Pancreas (tissue), 10 donors: ENCODE results near the gene CWC22. TPM values are rescaled to one million over a fixed set of nuclear protein-coding genes. Genes with fewer than 3 reads are reported as not detected.
"Not testable (repeated sequence)": the region's sequence is repeated elsewhere in the genome, so short reads cannot be mapped to it uniquely, and the experiment has no call there.

Experiments
- ATAC-seq, 4 donors: fragments of 200-7000 bp; cut with Tn5 transposase; one replicate each; pipeline versions ENCODE4 v1.8.0 to v1.9.1; 2020; ENCODE audit warnings: mild to moderate bottlenecking in 4 of 4, moderate library complexity in 4 of 4
- DNase-seq, 6 donors: peaks; one replicate each; pipeline ENCODE4 v3.0.0-alpha.2; 2020
- FAIRE-seq: peaks from 2 replicates; lab custom pipeline; 2012; peaks lifted over from hg19 to GRCh38; lab: Jason Lieb, UNC
- H3K27ac ChIP-seq, 4 donors: fragments of 200-600 bp; sonication (generic); 1 replicate in 3 of 4; 2 replicates in 1 of 4; pipeline versions ENCODE4 v1.5.0 to v1.8.0; 2020
- H3K27me3 ChIP-seq, 4 donors: fragments of 200-600 bp; one replicate each; pipeline ENCODE4 v1.8.0; 2021
- H3K36me3 ChIP-seq, 3 donors: fragments of 200-600 bp; sonication (generic) in 1 of 3; one replicate each; pipeline versions ENCODE4 v1.5.0 to v1.8.0; 2020 to 2021
- H3K4me1 ChIP-seq, 3 donors: fragments of 200-600 bp; one replicate each; pipeline ENCODE4 v1.8.0; 2021
- H3K4me3 ChIP-seq, 4 donors: fragments of 200-600 bp; sonication (generic) in 2 of 4; one replicate each; pipeline versions ENCODE4 v1.5.0 to v1.8.0; 2020 to 2021
- H3K9me3 ChIP-seq, 4 donors: fragments of 200-600 bp; one replicate each; pipeline ENCODE4 v1.8.0; 2021
- WGBS, 2 donors: extraction: QIAGEN DNeasy Blood & Tissue Kit; methylation state at CpG; one replicate each; pipeline ENCODE4 v1.1.7; 2013; 5-methylcytosine and 5-hydroxymethylcytosine counted together
- intact Hi-C, 3 donors: fragments of 100-400 bp; cut with DNase I; formaldehyde crosslinking; loops; one replicate each; pipeline versions ENCODE4 v1.11.1 to v1.14.2; 2022
- polyA plus RNA-seq, 2 donors: library from polyadenylated mRNA; stranded (reverse); fragments of 200-250 nt; gene quantifications; one replicate each; pipeline ENCODE4 v1.2.3, GENCODE V29; 2013
- total RNA-seq, 6 donors: library from RNA; stranded (reverse); fragmentation: NEBNext Ultra II Directional in 4 of 6; extraction: Animal tissue kit (Norgen Biotek cat#: 25700) in 4 of 6; gene quantifications; one replicate each; pipeline versions ENCODE4 v1.2.1 to v1.2.4, GENCODE V29; 2021 to 2023
- TF ChIP-seq, protein P1 (sequence below), 4 donors: fragments of 200-600 bp; sonication (generic) in 3 of 4; IDR thresholded peaks; one replicate each; pipeline versions ENCODE4 v1.5.0 to v1.8.0; 2021; ENCODE audit warnings: antibody characterized with exemption in 4 of 4
- donor health status: healthy with polysubstance abuse.
- donor health status: DM: no; HTN: no; CAD: no; lungs with moderate emphysema.
- donor health status: DM: no; HTN: no; CAD: no.
- donor health status: control.
- donor health status: control.
- donor health status: Bipolar disorder and iron deficiency.
- donor health status: DM: yes; HTN: yes; CAD: no.
- donor health status: DM: no; HTN: no; CAD: no.
- donor health status: DM: no; HTN: no; CAD: no.
- donor health status: DM: yes; HTN: yes; CAD: no.

Gene CWC22
- total and polyA plus RNA-seq, 8 donors, result 4.7 to 10.4 (median 7.0) TPM

- FAIRE-seq, result no peak
These were observed 40.2 kb downstream of the CWC22 start for GRCh38 chr2:179966778-179967394.

GRCh38 chr2:179965291-179966258 lies 41.5 kb downstream of the CWC22 start:
- peaks cover 0 to 38% (median 12%) of the 10 kb centered on the region in 3 donors for H3K36me3 ChIP-seq

More at GRCh38 chr2:179966778-179967394, 40.2 kb downstream of the CWC22 start:
- peaks cover 0 to 43% (median 12%) of the 10 kb centered on the region in 3 donors for H3K36me3 ChIP-seq
- H3K27me3 ChIP-seq, result no peaks in the 10 kb centered on the region
- WGBS, 2 donors, result 89 to 92% methylated on average over 3 of the region's 3 CpGs
- no peak overlapping the region for H3K4me3 ChIP-seq
- intact Hi-C loops, result no loop called here
- no peak for DNase-seq
- TF ChIP-seq, protein P1, sequence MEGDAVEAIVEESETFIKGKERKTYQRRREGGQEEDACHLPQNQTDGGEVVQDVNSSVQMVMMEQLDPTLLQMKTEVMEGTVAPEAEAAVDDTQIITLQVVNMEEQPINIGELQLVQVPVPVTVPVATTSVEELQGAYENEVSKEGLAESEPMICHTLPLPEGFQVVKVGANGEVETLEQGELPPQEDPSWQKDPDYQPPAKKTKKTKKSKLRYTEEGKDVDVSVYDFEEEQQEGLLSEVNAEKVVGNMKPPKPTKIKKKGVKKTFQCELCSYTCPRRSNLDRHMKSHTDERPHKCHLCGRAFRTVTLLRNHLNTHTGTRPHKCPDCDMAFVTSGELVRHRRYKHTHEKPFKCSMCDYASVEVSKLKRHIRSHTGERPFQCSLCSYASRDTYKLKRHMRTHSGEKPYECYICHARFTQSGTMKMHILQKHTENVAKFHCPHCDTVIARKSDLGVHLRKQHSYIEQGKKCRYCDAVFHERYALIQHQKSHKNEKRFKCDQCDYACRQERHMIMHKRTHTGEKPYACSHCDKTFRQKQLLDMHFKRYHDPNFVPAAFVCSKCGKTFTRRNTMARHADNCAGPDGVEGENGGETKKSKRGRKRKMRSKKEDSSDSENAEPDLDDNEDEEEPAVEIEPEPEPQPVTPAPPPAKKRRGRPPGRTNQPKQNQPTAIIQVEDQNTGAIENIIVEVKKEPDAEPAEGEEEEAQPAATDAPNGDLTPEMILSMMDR (IDR thresholded peaks at IDR 0.05), result no peak
- no peaks in the 10 kb centered on the region for H3K4me1 ChIP-seq
- no peaks in the 10 kb centered on the region for H3K9me3 ChIP-seq
- ATAC-seq, result no peak
- H3K27ac ChIP-seq, result no peak overlapping the region

GRCh38 chr2:179963626-179964025 lies 43.5 kb downstream of the CWC22 start:
- intact Hi-C loops, result no loop called here
- H3K4me3 ChIP-seq, result no peak overlapping the region
- ATAC-seq, result no peak
- 94 to 96% methylated on average over 4 of the region's 4 CpGs for WGBS, 2 donors
- DNase-seq, result no peak
- TF ChIP-seq, protein P1 (IDR thresholded peaks at IDR 0.05), result no peak
- no peaks in the 10 kb centered on the region for H3K4me1 ChIP-seq
- H3K27me3 ChIP-seq, result no peaks in the 10 kb centered on the region
- peaks cover 0 to 28% (median 5%) of the 10 kb centered on the region in 3 donors for H3K36me3 ChIP-seq
- H3K9me3 ChIP-seq, result no peaks in the 10 kb centered on the region
- no peak overlapping the region for H3K27ac ChIP-seq
- FAIRE-seq, result peak; percentile 32

More at GRCh38 chr2:179965291-179966258, 41.5 kb downstream of the CWC22 start:
- no peak for ATAC-seq
- WGBS, 2 donors, result 87 to 90% methylated on average over 7 of the region's 7 CpGs
- TF ChIP-seq, protein P1 (IDR thresholded peaks at IDR 0.05), result no peak
- Histone ChIP-seq H3K4me3 (no peak overlapping the region), H3K27ac (no peak overlapping the region), H3K27me3 (no peaks in the 10 kb centered on the region), H3K4me1 (no peaks in the 10 kb centered on the region), H3K9me3 (no peaks in the 10 kb centered on the region)
- intact Hi-C loops, result no loop called here
- FAIRE-seq, result no peak
- no peak for DNase-seq

GRCh38 chr2:179958251-179958650 lies 48.8 kb downstream of the CWC22 start:
- H3K4me3 ChIP-seq, H3K27me3 ChIP-seq, ATAC-seq, intact Hi-C loops, H3K4me1 ChIP-seq, FAIRE-seq, H3K27ac ChIP-seq, H3K9me3 ChIP-seq, DNase-seq: not testable (repeated sequence)
- WGBS, 2 donors, result 98 to 99% methylated on average over 4 of the region's 4 CpGs
- peaks cover 0 to 19% (median 0%) of the 10 kb centered on the region in 3 donors for H3K36me3 ChIP-seq

DNA sequence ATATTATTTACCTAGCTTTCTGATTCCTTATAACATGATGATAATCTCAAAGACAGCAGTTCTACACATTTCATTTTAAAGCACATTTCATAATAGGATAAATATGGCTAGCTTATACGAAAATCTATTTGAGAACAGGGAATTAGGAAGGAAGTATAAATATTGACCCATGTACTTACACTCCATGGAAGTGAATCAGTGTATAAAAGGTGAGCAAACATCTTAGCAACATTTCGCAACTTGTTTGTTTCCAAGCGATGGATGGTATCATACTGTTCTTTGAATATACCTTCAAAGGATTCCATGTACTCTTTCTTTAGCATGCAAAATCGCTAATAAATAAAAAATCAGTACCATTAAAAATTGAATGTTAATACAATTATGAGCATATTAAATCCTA lies 53.1 kb downstream of the CWC22 start:
- no peak for FAIRE-seq
- ATAC-seq, result peak in 1 of 4 donors; percentile 51
- 81 to 84% methylated on average over 4 of the region's 4 CpGs for WGBS, 2 donors
- no peaks in the 10 kb centered on the region for H3K27me3 ChIP-seq
- peaks cover 0 to under 1% (median 0%) of the 10 kb centered on the region in 3 donors for H3K4me1 ChIP-seq
- TF ChIP-seq, protein P1 (IDR thresholded peaks at IDR 0.05), result no peak
- H3K9me3 ChIP-seq, result no peaks in the 10 kb centered on the region
- H3K36me3 ChIP-seq, result peaks cover 0 to 35% (median 0%) of the 10 kb centered on the region in 3 donors
- intact Hi-C loops, result no loop called here
- no peak overlapping the region for H3K27ac ChIP-seq
- H3K4me3 ChIP-seq, result no peak overlapping the region
- DNase-seq, result no peak
